Panc1 (cell line): ENCODE data around the gene ZKSCAN8. TPM values are rescaled to one million over a fixed set of nuclear protein-coding genes. Genes with fewer than 3 reads are reported as not detected.

ENCODE experiments used
- ATAC-seq: fragments of 200-7000 bp; cut with Tn5 transposase; 2 replicates; pipeline ENCODE4 v1.9.1; 2020; ENCODE audit warnings: mild to moderate bottlenecking, moderate library complexity
- BruUV-seq: library from RNA; stranded (reverse); fragments of 400-500 nt; replicated peaks from 2 replicates; lab custom pipeline; 2021; lab: Mats Ljungman, UMichigan
- CTCF ChIA-PET: fragments of 300-600 bp; sonication (Branson Sonifier 250); formaldehyde crosslinking; loops from one replicate; lab custom pipeline; 2022; ENCODE audit warnings: antibody characterized with exemption; lab: Charles Lee
- POLR2A ChIA-PET: fragments of 300-600 bp; sonication (Branson Sonifier 250); formaldehyde crosslinking; loops from one replicate; lab custom pipeline; 2022; ENCODE audit warnings: antibody characterized with exemption; lab: Charles Lee
- DNase-seq: peaks from one replicate; pipeline ENCODE4 v3.0.0-alpha.2; 2010; ENCODE audit warnings: low read depth, low spot score
- H3K27ac ChIP-seq: 2 replicates; pipeline ENCODE4 v1.5.1; 2011; ENCODE audit warnings: mild to moderate bottlenecking, low read length, inconsistent platforms
- H3K27me3 ChIP-seq: fragments of 200-500 bp; sonication (Bioruptor generic); 2 replicates; pipeline ENCODE4 v1.6.0; 2014; ENCODE audit warnings: low read length, inconsistent platforms; ENCODE audit not compliant: control insufficient read depth, insufficient read depth
- H3K36me3 ChIP-seq: fragments of 200-500 bp; sonication (Bioruptor generic); 2 replicates; pipeline ENCODE4 v1.5.1; 2014; ENCODE audit warnings: inconsistent platforms, mild to moderate bottlenecking, low read length, moderate library complexity; ENCODE audit not compliant: control insufficient read depth, insufficient read depth
- H3K4me1 ChIP-seq: 2 replicates; pipeline ENCODE4 v1.5.1; 2011; ENCODE audit warnings: inconsistent platforms, mild to moderate bottlenecking, low read length, moderate library complexity; ENCODE audit not compliant: control insufficient read depth, insufficient read depth
- H3K4me3 ChIP-seq, 2 experiments: 2 replicates each; pipeline ENCODE4 v1.5.1; 2011 to 2012; ENCODE audit warnings: low read depth in 2 of 2, low read length in 2 of 2, mild to moderate bottlenecking in 2 of 2, inconsistent platforms in 1 of 2, moderate library complexity in 1 of 2
- H3K9me3 ChIP-seq: fragments of 200-500 bp; sonication (Bioruptor generic); 2 replicates; pipeline ENCODE4 v1.5.1; 2014; ENCODE audit warnings: low read depth, mild to moderate bottlenecking, inconsistent platforms, low read length, moderate library complexity; ENCODE audit not compliant: control insufficient read depth, insufficient read depth
- POLR2AphosphoS5 ChIP-seq: IDR thresholded peaks from 2 replicates; pipeline ENCODE4 v1.6.1; 2012; ENCODE audit warnings: mild to moderate bottlenecking, low read depth, low read length, moderate library complexity
- SIN3A ChIP-seq: IDR thresholded peaks from 2 replicates; pipeline ENCODE4 v1.6.1; 2012; ENCODE audit warnings: low read depth, mild to moderate bottlenecking, low read length, moderate library complexity, borderline replicate concordance; ENCODE audit not compliant: insufficient read depth
- TCF7L2 ChIP-seq: IDR thresholded peaks from 2 replicates; pipeline ENCODE4 v1.6.1; 2011; ENCODE audit warnings: mild to moderate bottlenecking, low read depth, low read length, inconsistent platforms
- in situ Hi-C: cut with HindIII; loops from 2 replicates; pipeline ENCODE4 v1.10.0; 2016; ENCODE audit warnings: low sequenced_read_pairs, low pct_unique_long_range_greater_than_20kb
- intact Hi-C: fragments of 100-400 bp; cut with micrococcal nuclease; formaldehyde crosslinking; loops from one replicate; pipeline ENCODE4 v1.10.0; 2022; ENCODE audit not compliant: unreplicated experiment
- total RNA-seq: library from RNA; stranded (reverse); gene quantifications from one replicate; pipeline ENCODE4 v1.2.1, GENCODE V29; 2021; ENCODE audit not compliant: unreplicated experiment
- TF ChIP-seq, protein P1 (sequence below), 2 experiments: IDR thresholded peaks; 2 replicates each; pipeline ENCODE4 v1.6.1; 2011 to 2012; ENCODE audit warnings: low read depth in 2 of 2, control low read depth in 1 of 2, low read length in 1 of 2, mild to moderate bottlenecking in 1 of 2, moderate library complexity in 1 of 2; ENCODE audit not compliant: insufficient read depth in 1 of 2
- TF ChIP-seq, protein P2 (sequence below): fragments of 450-650 bp; IDR thresholded peaks from 2 replicates; pipeline ENCODE4 v1.5.1; 2017; ENCODE audit warnings: mild to moderate bottlenecking

ZKSCAN8 gene
- total RNA-seq, 1 experiment from 2014 or later, result 18.4 TPM

DNA sequence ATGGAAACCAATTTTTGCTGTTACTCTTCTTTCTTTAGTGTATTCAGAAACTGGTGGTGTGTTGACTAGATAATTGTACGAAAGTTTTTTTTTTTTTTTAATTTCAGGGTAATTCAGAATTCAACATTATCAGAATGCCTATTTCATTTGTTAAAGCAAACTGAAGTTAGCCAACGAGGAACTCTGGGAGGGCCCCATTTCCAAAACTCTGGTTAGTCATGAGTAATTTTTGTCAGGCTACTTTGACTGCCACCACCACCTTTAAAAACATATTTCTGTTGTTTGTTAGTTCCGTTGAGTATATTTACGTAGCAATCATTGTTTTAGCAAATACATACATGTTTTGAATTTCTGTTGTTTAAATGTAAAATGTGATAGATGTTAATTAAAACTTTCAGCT is 763 bp downstream of the ZKSCAN8 start:
- ATAC-seq (no peak), DNase-seq (no peak)
- POLR2A ChIA-PET, result interaction anchor here (1.1 kb wide), 1 partner anchor 250 kb away, joined by 3 read pairs; a partner anchor contains a TSS
- peak overlapping the region; percentile 79 to 92 for H3K4me3 ChIP-seq
- H3K9me3 ChIP-seq, result peaks cover 11% of the 10 kb centered on the region; the same call in 1 of the 2 replicates
- no TSS peak for BruUV-seq
- intact Hi-C loops, result loop anchor here (5.0 kb wide), 1 partner anchor 70 kb away; no protein-coding TSS in a partner anchor
- CTCF ChIA-PET, result interaction anchor here (0.6 kb wide), 1 partner anchor 76 kb away, joined by 3 read pairs; no protein-coding TSS in a partner anchor
- TF ChIP-seq SIN3A (no peak), POLR2AphosphoS5 (no peak), TCF7L2 (no peak)
- TF ChIP-seq, protein P1, sequence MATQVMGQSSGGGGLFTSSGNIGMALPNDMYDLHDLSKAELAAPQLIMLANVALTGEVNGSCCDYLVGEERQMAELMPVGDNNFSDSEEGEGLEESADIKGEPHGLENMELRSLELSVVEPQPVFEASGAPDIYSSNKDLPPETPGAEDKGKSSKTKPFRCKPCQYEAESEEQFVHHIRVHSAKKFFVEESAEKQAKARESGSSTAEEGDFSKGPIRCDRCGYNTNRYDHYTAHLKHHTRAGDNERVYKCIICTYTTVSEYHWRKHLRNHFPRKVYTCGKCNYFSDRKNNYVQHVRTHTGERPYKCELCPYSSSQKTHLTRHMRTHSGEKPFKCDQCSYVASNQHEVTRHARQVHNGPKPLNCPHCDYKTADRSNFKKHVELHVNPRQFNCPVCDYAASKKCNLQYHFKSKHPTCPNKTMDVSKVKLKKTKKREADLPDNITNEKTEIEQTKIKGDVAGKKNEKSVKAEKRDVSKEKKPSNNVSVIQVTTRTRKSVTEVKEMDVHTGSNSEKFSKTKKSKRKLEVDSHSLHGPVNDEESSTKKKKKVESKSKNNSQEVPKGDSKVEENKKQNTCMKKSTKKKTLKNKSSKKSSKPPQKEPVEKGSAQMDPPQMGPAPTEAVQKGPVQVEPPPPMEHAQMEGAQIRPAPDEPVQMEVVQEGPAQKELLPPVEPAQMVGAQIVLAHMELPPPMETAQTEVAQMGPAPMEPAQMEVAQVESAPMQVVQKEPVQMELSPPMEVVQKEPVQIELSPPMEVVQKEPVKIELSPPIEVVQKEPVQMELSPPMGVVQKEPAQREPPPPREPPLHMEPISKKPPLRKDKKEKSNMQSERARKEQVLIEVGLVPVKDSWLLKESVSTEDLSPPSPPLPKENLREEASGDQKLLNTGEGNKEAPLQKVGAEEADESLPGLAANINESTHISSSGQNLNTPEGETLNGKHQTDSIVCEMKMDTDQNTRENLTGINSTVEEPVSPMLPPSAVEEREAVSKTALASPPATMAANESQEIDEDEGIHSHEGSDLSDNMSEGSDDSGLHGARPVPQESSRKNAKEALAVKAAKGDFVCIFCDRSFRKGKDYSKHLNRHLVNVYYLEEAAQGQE (IDR thresholded peaks at IDR 0.05; ENCODE audit: insufficient read depth in 1 of 2, low read depth in 2 of 2, low read length in 1 of 2), result no peak
- TF ChIP-seq, protein P2, sequence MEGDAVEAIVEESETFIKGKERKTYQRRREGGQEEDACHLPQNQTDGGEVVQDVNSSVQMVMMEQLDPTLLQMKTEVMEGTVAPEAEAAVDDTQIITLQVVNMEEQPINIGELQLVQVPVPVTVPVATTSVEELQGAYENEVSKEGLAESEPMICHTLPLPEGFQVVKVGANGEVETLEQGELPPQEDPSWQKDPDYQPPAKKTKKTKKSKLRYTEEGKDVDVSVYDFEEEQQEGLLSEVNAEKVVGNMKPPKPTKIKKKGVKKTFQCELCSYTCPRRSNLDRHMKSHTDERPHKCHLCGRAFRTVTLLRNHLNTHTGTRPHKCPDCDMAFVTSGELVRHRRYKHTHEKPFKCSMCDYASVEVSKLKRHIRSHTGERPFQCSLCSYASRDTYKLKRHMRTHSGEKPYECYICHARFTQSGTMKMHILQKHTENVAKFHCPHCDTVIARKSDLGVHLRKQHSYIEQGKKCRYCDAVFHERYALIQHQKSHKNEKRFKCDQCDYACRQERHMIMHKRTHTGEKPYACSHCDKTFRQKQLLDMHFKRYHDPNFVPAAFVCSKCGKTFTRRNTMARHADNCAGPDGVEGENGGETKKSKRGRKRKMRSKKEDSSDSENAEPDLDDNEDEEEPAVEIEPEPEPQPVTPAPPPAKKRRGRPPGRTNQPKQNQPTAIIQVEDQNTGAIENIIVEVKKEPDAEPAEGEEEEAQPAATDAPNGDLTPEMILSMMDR, result no peak
- in situ Hi-C loops, result no loop called here
- H3K27me3 ChIP-seq, result no peaks in the 10 kb centered on the region
- peaks cover 9% of the 10 kb centered on the region for H3K36me3 ChIP-seq
- peaks cover 28% of the 10 kb centered on the region for H3K4me1 ChIP-seq
- peak overlapping the region; percentile 90 for H3K27ac ChIP-seq

DNA sequence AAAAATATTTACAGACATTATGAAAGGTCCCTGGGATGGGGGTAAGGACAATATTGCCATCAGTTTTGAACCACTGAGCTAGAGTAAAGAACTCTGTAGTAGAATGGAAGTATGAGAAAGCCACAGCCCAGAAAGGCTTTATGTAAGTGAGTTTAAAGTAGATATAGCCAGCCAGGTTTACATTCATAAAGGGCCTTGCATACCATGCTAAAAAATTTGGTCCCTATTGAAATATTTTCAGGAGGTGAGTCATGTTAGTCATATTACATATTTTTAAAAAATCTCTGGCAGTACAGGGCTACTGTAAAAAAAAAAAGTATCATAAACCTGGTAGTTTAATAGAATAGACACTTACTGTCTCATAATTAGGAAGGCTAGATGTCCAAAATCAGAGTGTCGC is 3.5 kb downstream of the ZKSCAN8 start:
- ChIA-PET CTCF (no interaction called here), POLR2A (no interaction called here)
- in situ Hi-C loops, result no loop called here
- Histone ChIP-seq H3K4me3 (no peak overlapping the region), H3K27me3 (no peaks in the 10 kb centered on the region), H3K27ac (no peak overlapping the region), H3K9me3 (peaks cover 21% of the 10 kb centered on the region; the same call in 1 of the 2 replicates), H3K4me1 (peaks cover 18% of the 10 kb centered on the region), H3K36me3 (peaks cover 24% of the 10 kb centered on the region)
- intact Hi-C loops, result no loop called here
- no peak for DNase-seq
- no TSS peak for BruUV-seq
- no peak for ATAC-seq
- TF ChIP-seq, protein P1 (IDR thresholded peaks at IDR 0.05; ENCODE audit: insufficient read depth in 1 of 2, low read depth in 2 of 2, low read length in 1 of 2), result no peak
- TF ChIP-seq POLR2AphosphoS5 (no peak), TCF7L2 (no peak), SIN3A (no peak)
- TF ChIP-seq, protein P2, result no peak
